Occipital lobe (tissue), 2 donors: ENCODE results near the gene TMA16. TPM values are rescaled to one million over a fixed set of nuclear protein-coding genes. Genes with fewer than 3 reads are reported as not detected.
"Not testable (repeated sequence)": the region's sequence is repeated elsewhere in the genome, so short reads cannot be mapped to it uniquely, and the experiment has no call there.

Source experiments
- DNase-seq: peaks from one replicate; lab custom pipeline; 2025; lab: John Stamatoyannopoulos, UW
- total RNA-seq: library from RNA; depleted of rRNA; stranded (reverse); fragments of >200 nt; gene quantifications from one replicate; pipeline ENCODE4 v1.2.3, GENCODE V29; 2014

Gene TMA16
- total RNA-seq: 19.7 TPM

- DNase-seq: peak; percentile 90
Measured at GRCh38 chr4:163494360-163495241, at the start of gene TMA16. Gene TMA16 (plus strand): TSS chr4:163494690. CDS start chr4:163494802, 112 bp downstream.

DNA sequence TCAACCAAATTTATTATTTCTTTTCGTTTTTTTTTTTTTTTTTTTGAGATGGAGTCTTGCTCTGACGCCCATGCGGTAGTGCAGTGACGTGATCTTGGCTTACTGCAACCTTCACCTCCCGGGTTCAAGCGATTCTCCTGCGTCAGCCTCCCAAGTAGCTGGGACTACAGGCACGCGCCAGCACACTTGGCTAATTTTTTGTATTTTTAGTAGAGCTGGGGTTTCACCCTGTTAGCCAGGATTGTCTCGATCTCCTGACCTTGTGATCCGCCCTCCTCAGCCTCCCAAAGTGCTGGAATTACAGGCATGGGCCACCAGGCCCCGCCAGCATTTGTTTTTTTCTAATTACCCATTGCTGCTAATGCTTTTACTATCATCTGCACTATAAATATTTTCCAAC, 47.5 kb upstream of the TMA16 start:
- not testable (repeated sequence) for DNase-seq

- DNase-seq: no peak
Measured at GRCh38 chr4:163447481-163447880, 47.0 kb upstream of the TMA16 start.

DNA sequence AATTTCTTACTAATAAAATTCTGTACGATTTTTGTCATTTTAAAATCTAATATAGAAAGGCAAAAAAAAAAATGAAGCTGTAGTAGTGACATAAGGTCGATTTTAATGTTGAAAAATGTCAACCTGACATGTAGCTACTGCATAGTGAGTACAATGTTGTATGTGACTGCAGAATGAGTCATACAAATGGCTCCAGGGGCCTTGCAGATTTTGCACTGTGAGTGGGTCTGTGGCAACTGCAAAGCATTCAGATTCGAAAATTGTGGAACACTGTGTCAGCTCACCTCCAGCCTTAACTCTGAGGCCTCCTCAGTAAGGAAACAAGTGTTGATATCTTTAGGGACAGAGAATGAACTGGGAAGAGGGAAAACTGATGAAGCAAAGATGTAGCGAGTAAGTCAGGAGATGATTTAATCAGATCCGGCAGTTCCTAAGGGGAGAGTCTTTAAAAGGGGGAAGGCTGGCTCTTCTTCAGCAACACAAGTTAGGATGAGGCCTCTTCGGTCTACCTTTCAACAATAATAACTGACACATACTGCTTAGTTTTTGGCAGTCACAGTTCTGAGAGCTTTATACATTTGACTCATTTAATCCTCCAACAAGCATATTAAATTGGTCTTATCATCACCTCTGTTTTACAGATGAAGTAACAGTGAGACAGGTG, 45.8 kb upstream of the TMA16 start:
- no peak for DNase-seq

DNA sequence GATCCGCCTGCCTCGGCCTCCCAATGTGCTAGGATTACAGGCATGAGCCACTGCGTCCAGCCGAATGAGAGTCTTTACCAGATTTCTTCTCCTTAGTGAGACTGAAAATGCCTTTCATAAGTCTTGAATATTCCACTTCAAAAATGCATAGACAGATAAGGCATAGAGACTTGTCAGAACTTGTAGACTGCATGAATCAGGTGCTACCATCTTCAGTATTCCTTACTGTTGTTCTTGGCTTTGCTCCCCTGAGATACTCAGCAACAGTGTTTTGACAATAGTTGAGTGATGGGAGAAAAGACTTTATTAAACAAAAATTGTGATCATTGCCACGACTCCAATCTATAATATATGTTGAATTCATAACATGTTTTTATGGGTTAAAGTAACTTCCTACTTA, 31.9 kb upstream of the TMA16 start:
- no peak for DNase-seq

- no peak for DNase-seq
Measured at GRCh38 chr4:163467082-163467770, 27.3 kb upstream of the TMA16 start.

GRCh38 chr4:163470391-163470790, 24.1 kb upstream of the TMA16 start:
- no peak for DNase-seq

DNA sequence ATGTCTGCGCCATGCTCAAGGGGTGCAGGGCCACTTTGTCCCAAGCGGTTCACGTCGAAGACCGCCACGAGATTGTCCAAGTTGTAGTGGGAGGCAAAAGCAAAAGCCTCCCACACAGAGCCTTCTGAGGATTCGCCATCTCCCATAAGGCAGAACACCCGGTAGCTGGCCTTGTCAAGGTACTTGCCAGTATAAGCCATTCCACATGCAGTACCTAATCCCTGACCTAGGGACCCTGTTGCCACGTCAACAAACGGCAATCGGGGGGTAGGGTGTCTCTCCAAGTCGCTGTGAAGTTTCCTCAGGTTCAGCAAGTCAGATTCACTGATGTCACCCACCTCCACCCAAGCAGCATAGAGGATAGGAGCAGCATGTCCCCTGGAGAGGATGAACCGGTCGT, 21.4 kb upstream of the TMA16 start:
- DNase-seq: no peak

DNA sequence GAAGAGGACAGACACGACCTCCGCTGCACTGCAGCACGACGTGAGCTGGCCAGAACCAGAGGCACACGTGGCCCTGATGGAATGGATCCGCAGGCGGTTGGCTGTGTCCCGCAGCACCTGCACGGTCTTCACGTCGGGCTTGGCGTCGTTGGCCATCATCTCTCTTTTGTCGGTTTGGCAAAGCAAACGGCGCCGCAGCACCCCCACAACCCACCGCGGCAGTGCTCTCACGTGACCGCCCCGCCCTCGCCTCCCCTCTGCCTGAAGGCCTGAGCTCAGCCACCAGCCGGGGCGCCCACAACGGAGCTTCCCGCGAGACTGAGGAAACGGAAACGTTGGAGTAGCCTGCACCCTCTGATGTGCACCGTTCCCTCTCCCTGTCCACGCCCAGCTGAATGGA, 20.9 kb upstream of the TMA16 start, which contains the start of gene TKTL2:
TKTL2 (minus strand) TSS at position 179 of the 400 bp plus-strand sequence; CDS start at position 159, 20 bp downstream.
- DNase-seq: no peak

DNA sequence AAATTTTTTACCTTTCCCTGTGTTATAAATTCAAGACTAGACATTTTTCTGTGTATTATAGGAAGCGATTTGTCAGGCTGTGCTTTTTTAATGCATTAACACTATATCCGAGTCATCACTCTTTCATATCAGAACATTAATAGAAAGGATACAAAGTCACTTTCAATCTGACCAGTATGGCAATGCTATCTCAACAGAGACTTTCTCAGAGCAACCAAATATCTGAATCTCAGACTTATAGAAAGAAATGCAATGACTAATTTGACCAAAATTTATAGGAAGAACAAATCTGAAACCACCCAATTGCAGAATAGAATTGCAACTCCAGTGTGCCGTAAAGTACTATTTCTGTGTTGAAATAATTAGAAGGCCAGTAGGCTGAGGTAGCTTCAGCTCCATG, 20.5 kb upstream of the TMA16 start:
- no peak for DNase-seq

GRCh38 chr4:163476761-163477438, 17.6 kb upstream of the TMA16 start:
- DNase-seq: no peak

DNA sequence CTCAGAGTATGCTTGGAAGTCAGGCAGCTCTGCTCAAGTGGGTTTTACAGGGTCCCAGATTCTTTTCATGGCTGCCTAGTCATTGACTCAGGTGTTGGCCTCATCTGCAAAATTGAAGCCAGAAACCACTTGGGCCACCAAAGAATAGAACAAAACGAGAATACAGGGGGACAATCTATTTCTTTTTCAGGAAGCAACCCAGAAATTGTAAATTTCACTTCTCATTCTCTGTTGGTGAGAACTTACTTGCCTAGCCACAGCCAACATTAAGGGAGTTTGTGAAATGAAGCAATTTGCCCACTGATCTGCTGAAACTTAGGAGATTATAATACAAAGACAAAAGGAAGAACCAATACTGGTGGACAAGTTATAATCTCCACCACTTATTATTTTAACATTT, 12.3 kb upstream of the TMA16 start:
- no peak for DNase-seq

DNA sequence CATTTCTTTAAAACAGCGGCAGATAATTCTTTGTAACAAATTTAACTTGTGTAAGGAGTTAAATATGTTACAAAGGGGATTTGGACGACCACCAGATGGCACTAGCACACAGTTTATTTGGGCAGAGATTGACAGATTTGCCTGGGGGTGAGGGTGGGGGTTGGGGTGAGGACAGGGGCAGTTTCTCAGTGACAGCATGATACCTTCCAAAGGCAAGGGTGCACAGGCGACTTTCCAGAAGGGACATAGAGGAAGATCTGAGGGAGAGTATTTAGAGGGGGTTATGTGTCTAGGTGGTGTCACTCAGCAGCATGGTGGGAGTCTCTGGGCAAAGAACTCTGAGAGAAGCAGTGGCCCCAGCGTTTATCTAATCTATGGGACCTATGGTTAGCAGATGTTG, 9.6 kb upstream of the TMA16 start:
- DNase-seq: no peak

GRCh38 chr4:163485589-163485988, 8.9 kb upstream of the TMA16 start:
- DNase-seq: no peak

- DNase-seq: no peak
Measured at GRCh38 chr4:163486321-163486720, 8.2 kb upstream of the TMA16 start.

DNA sequence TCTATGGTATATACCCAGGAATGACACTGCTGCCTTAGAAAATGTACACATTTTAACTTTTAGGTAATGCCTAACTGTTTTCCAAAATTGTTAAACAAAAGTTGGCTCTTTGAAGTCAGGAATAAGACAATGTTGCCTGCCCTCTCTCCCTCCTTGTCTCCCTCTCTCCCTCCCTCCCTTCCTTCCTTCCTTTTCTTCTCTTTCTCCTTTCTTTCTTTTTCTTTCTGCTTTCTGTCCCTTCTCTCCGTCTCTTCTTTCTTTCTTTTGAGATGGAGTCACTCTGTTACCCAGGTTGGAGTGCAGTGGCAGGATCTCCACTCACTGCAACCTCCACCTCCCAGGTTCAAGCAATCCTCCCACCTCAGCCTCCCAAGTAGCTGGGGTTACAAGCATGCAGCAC, 4.6 kb upstream of the TMA16 start:
- DNase-seq: no peak

GRCh38 chr4:163492951-163493504, 1.5 kb upstream of the TMA16 start:
- no peak for DNase-seq

DNA sequence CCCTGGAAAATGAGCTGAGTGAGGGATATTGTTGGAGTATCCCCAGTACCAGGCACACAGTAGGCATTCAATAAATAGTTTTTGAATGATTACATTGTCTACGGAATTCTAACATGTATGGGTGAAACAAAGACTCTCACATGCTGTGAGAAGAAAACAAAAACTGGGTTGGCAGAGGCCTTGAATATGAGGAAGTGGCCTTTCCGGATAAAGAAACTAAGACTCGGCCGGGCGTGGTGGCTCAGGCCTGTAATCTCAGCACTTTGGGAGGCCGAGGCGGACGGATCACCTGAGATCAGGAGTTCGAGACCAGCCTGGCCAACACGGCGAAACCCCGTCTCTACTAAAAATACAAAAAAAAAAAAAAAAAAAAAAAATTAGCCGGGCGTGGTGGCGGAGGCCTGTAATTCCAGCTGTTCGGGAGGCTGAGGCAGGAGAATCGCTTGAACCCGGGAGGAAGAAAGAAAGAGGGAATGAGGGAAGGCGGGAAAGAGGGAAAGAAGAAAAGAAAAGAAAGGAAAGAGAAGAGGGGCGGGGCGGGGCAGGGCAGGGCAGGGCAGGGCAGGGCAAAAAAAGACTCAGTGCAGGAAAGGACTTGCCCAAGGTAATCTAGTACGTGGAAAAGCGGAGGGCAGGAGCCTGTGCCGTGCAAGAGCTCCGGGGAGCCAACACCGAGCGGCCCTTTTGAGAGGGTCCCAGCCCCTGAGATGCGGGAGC, 689 bp upstream of the TMA16 start:
- no peak for DNase-seq

DNA sequence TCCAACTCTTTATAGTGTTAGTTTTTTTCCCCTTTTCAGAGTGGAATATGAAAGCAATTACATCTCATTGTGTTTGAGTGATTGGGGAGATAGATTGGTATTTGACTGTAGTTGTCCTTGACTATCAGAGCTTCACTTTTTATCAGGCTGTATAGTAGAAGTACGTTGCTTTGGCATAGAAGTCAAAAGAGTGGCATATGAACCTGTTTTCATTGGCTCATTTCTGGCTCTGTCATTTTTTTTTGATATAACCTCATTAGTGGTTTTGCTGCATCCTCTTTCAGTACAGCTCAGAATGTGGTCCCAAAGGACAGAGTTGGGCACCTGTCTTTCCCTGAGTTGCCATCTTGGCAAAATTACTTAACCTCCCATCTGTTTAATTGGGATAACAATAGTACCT, 1.4 kb downstream of the TMA16 start:
- DNase-seq: no peak

GRCh38 chr4:163500586-163500985, 6.1 kb downstream of the TMA16 start:
- DNase-seq: no peak

DNA sequence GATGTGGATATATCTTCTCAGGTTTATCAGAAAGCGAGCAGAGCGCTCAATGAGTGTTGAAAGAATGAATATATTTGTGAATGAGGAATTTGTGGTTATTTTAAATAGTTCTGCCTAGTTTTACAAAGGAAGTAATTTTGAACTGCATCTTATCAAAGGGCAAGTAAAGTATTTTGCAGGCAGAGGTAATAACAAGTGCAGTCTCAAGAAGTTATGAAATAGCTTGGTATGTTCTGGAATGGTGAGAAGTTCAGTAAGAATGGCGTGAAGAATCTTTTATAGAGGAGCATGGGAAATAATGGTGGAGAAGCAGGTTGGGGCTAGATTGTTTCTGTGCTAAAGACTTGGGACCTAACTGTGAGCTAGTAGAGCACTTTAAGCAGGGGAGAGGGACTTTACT, 10.9 kb downstream of the TMA16 start:
- DNase-seq: no peak
